GM12874 (cell line): ENCODE results near the gene BCL11A.

Experiments used
- CTCF ChIP-seq: IDR thresholded peaks from 2 replicates; pipeline ENCODE4 v1.5.1; 2011; ENCODE audit warnings: low read depth, mild to moderate bottlenecking, control low read depth, low read length, moderate library complexity; ENCODE audit not compliant: insufficient read depth

BCL11A gene

GRCh38 chr2:60534052-60534685, 19.3 kb downstream of the BCL11A start:
- no peak for TF ChIP-seq CTCF

DNA sequence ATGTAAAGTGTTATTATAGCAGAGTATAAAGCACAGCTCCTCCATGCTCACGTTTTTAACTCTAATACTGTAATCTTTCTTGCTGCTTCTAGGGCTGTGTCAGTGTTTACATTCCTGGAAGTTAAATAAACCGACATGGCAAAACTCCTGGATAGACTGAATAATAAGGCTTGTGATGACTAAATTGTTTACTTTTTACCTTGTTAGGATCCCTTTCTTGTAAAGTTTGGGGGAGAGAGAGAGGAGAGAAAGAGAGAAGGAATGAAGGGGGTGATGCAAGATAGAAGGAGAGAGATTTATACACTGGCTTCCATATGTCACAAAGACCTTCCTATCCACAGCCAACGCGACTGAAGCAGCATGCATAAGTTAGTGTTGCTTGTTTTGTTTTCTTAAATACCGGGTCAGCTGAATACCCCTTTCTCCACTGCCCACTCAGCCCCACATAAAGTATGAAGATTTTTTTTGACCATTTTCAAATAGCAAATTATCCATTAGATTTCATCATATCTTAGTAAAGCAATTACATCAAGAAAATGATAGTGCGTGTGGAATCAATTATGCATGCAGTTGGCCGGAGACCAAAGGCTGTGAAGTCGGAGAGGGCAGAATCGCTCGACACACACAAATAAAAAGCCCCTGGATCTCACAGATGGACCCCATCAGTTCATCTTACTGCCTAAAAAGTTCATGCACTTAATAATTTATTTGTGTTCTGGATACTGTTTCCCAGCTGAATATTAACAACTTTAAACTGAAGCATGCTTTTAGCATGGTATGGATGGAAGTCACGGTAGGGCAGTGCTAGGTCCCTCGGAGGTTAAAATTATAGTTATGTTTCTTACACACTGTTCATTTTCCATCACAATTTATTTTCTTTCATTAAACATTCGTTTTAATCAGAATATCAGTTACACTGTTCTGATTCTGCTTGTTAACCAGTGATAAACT, 20.1 kb downstream of the BCL11A start:
- TF ChIP-seq CTCF, result no peak

- no peak for TF ChIP-seq CTCF
Measured at GRCh38 chr2:60532421-60532820, 21.0 kb downstream of the BCL11A start.

DNA sequence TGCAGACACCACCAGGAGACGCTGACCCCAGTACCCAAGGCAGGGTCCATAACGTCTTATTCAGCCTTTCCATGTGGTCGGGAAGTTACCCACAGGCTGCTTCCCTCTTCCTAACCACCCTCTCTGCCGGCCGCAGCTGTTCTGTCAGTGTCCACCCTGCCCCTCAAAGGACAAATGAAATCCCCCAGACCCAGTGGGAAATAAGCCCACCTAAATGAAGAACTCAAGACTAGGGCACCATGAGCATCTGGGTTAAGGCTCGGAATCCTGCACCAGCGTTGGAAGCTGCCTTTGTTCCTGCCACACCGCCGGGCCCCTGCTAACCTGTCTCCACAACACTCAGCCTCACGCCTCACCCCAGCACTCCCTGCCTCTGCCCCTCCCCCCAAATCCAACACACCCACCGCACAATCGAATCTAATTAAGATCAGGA, 21.7 kb downstream of the BCL11A start:
- TF ChIP-seq CTCF, result no peak

DNA sequence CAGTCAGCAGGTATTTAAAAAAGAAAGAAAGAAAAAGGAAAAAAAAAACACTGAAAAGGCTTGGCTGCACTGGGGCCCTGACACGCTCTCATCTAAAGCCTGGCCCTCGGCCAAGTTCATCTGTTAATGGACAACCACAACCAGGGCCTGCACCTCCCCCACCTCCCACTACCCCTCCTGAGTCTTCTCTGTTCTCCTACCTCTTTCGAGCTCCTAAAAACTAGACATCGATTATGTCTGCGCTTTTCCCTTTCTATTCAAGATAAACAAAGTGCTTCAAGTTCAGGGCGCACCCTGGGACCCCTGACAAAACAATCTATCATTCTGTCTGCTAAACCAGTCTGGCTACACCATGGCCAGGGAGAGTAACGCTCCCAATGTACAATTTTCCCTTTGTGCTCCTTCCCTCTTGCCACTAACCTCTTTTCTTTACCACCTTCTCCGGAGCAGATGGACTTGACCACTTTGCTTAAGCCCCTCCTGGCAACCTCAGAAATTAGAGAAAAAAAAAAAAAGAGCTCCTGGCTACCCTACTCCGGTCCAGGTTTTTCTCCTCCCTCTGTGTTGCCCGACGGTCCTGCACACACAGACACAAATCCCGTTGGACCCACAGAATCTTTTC, 22.7 kb downstream of the BCL11A start:
- no peak for TF ChIP-seq CTCF

GRCh38 chr2:60529785-60530627, 23.4 kb downstream of the BCL11A start:
- TF ChIP-seq CTCF, result no peak
